T-helper 17 cell (primary cell): Measurements from ENCODE around the gene CMC1. TPM values are rescaled to one million over a fixed set of nuclear protein-coding genes. Genes with fewer than 3 reads are reported as not detected.

Experiments
- ATAC-seq: fragments of 150-1000 bp; cut with Tn5 transposase; 2 replicates; pipeline ENCODE4 v1.10.0; 2021; ENCODE audit warnings: mild to moderate bottlenecking, moderate library complexity
- DNase-seq, 3 donors: peaks; one replicate each; pipeline versions ENCODE4 v3.0.0 to v3.0.0-alpha.2; 2020 to 2021
- H3K9me3 ChIP-seq: one replicate; pipeline ENCODE4 v1.7.0; 2013; ENCODE audit warnings: low read length, mild to moderate bottlenecking; ENCODE audit not compliant: control insufficient read depth, poor library complexity, severe bottlenecking
- H3K27ac Mint-ChIP-seq: one replicate; pipeline ENCODE4 v1.8.0; 2022; ENCODE audit warnings: mild to moderate bottlenecking, moderate library complexity, mixed read lengths
- H3K27me3 Mint-ChIP-seq: one replicate; pipeline ENCODE4 v1.8.0; 2022; ENCODE audit warnings: mixed read lengths
- H3K36me3 Mint-ChIP-seq: one replicate; pipeline ENCODE4 v1.8.0; 2022; ENCODE audit warnings: low read depth, mixed read lengths
- H3K4me1 Mint-ChIP-seq: one replicate; pipeline ENCODE4 v1.8.0; 2022; ENCODE audit warnings: mild to moderate bottlenecking, mixed read lengths
- H3K4me3 Mint-ChIP-seq: one replicate; pipeline ENCODE4 v1.8.0; 2022; ENCODE audit warnings: mild to moderate bottlenecking, moderate library complexity, mixed read lengths
- total RNA-seq, 4 donors: library from RNA in 2 of 4; stranded (reverse) in 2 of 4; gene quantifications; one replicate each; pipeline ENCODE4 v1.2.3 and lab custom pipeline; 2022 to 2026

CMC1 gene
- total RNA-seq, 2 donors from 2014 or later = 5.4 to 8.3 TPM

DNA sequence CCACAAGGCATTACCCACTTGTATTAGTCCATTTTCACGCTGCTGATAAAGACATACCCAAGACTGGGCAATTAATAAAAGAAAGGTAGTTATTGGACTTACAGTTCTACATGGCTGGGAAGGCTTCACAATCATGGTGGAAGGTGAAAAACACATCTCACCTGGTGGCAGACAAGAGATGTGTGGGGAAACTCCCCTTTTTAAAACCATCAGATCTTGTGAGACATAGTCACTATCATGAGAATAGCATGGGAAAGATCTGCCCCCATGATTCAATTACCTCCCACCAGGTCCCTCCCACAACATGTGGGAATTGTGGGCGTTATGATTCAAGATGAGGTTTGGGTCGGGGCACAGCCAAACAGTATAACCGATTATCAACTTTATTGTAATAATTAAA lies 17.0 kb upstream of the CMC1 start:
- no peak overlapping the region for H3K27ac Mint-ChIP-seq
- peaks cover 2% of the 10 kb centered on the region for H3K4me1 Mint-ChIP-seq
- H3K27me3 Mint-ChIP-seq = no peaks in the 10 kb centered on the region
- DNase-seq = no peak
- H3K9me3 ChIP-seq = no peaks in the 10 kb centered on the region
- H3K36me3 Mint-ChIP-seq = no peaks in the 10 kb centered on the region
- H3K4me3 Mint-ChIP-seq = no peak overlapping the region
- no peak for ATAC-seq

DNA sequence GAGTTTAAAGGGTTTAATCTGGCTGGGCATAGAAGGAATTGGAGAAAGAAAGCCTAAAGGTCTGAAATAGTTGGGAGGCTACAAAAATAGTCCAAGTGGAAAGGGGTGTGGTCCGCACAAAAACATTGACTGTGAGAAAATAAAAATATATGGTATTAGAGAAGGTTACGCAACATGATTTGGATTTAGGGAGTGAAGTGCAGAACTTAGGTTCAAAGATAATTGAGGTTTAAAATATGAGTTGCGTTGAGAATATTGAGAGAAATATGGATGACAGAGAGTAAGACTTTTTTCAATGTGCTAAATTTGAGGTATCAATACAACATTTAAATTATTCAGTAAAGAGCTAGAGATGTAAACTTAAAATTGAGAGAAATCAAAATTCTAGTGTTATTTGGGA lies 15.4 kb upstream of the CMC1 start:
- Mint-ChIP-seq H3K36me3 (no peaks in the 10 kb centered on the region), H3K4me1 (peaks cover 2% of the 10 kb centered on the region), H3K27ac (no peak overlapping the region), H3K4me3 (no peak overlapping the region), H3K27me3 (no peaks in the 10 kb centered on the region)
- no peak for DNase-seq
- no peaks in the 10 kb centered on the region for H3K9me3 ChIP-seq
- no peak for ATAC-seq

GRCh38 chr3:28228623-28229022 lies 12.8 kb upstream of the CMC1 start:
- H3K4me3 Mint-ChIP-seq = no peak overlapping the region
- no peaks in the 10 kb centered on the region for H3K27me3 Mint-ChIP-seq
- H3K9me3 ChIP-seq = no peaks in the 10 kb centered on the region
- H3K36me3 Mint-ChIP-seq = no peaks in the 10 kb centered on the region
- DNase-seq (no peak), ATAC-seq (no peak)
- H3K4me1 Mint-ChIP-seq = no peaks in the 10 kb centered on the region
- H3K27ac Mint-ChIP-seq = no peak overlapping the region

DNA sequence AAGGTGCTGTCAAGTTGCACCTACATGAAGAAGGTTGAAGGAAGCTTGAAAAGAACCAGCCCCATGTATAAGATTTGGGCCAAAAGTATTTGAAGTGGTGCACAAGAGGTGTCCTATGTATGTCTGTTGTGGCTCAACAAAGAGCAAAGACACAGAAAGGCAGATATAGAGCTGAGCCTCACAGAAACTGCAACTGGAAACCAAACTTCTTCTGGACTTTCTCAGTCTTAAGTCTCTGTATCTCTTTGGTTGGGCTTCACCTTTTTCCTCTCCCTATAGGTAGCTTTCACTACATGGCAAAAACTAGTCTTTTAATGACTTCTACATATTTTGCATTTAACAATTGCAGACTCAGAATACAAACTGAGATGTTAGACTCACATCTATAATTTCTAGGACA lies 8.8 kb upstream of the CMC1 start:
- DNase-seq = no peak
- Mint-ChIP-seq H3K27me3 (no peaks in the 10 kb centered on the region), H3K4me3 (no peak overlapping the region), H3K4me1 (peaks cover 2% of the 10 kb centered on the region), H3K36me3 (no peaks in the 10 kb centered on the region), H3K27ac (no peak overlapping the region)
- no peak for ATAC-seq
- no peaks in the 10 kb centered on the region for H3K9me3 ChIP-seq

- ATAC-seq (no peak), DNase-seq (no peak)
- Mint-ChIP-seq H3K27ac (no peak overlapping the region), H3K4me3 (no peak overlapping the region), H3K36me3 (peaks cover 2% of the 10 kb centered on the region), H3K27me3 (no peaks in the 10 kb centered on the region), H3K4me1 (peaks cover 7% of the 10 kb centered on the region)
- H3K9me3 ChIP-seq = no peaks in the 10 kb centered on the region
These were observed 7.0 kb upstream of the CMC1 start for GRCh38 chr3:28234454-28234853.

DNA sequence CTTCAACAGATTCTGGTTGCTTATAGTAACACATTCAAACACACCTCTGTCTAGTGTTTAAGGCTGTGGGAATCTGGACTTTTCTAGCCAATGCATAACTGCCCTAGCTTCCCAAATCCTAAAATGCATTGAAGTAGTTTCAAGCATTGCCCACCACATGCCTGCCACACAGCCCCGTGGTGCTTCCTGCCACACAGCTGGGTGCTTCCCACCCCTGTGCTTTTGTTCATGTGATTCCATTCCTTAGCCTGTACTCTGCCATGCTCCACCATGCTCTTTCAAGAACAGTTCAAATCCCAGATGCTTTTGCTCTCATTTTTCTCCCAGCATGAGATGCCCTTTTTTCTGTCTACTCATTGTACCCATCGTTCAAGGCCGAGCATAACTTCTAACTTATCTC lies 2.3 kb upstream of the CMC1 start:
- ATAC-seq = no peak
- no peaks in the 10 kb centered on the region for H3K9me3 ChIP-seq
- no peaks in the 10 kb centered on the region for H3K27me3 Mint-ChIP-seq
- no peak overlapping the region for H3K27ac Mint-ChIP-seq
- DNase-seq = no peak
- H3K4me3 Mint-ChIP-seq = no peak overlapping the region
- peaks cover 29% of the 10 kb centered on the region for H3K4me1 Mint-ChIP-seq
- peaks cover 4% of the 10 kb centered on the region for H3K36me3 Mint-ChIP-seq

DNA sequence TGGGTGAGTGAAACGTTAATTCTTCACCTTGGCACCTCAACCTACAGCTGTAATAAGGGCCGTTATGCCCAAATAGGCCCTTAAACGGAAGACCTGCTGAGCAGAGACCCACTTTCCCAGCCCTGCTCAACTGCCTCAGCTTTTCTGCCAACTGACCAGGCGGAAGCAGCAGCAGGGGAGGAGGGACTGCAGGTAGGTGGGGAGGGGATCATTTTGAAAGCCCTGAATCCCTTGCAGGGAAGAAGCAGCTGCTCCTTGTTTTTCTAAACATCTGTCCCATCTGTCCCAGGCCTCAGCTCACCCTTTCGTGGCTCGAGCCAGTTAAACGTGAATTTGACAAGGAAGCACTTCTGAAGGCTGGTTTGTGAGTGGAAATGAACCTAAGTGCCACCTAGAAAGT lies 978 bp upstream of the CMC1 start:
- Mint-ChIP-seq H3K27me3 (no peaks in the 10 kb centered on the region), H3K27ac (no peak overlapping the region), H3K4me3 (peak overlapping the region; percentile 92), H3K4me1 (peaks cover 38% of the 10 kb centered on the region), H3K36me3 (peaks cover 4% of the 10 kb centered on the region)
- H3K9me3 ChIP-seq = no peaks in the 10 kb centered on the region
- no peak for ATAC-seq
- DNase-seq = no peak

DNA sequence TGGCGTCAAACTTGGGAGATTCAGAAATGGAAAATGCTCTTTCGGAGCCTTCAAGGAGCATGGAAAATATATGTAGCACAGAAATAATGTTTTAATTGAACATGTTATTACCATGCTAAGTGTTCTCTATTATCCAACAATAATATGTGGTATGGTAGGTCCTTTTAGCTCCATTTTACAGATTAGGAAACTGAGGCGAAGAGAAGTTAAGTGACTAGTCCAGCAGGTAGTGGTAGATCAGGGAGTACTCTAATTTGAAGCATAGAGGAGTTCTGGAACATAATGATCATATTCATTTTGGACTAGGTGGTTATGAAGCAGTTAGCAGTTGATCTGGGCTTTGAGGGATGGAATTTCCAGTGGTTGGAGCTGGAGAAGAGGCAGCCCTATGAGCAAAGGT lies 1.1 kb downstream of the CMC1 start:
- DNase-seq = no peak
- Mint-ChIP-seq H3K36me3 (peaks cover 4% of the 10 kb centered on the region), H3K27me3 (no peaks in the 10 kb centered on the region), H3K4me3 (peak overlapping the region; percentile 92), H3K4me1 (peaks cover 47% of the 10 kb centered on the region), H3K27ac (no peak overlapping the region)
- H3K9me3 ChIP-seq = no peaks in the 10 kb centered on the region
- no peak for ATAC-seq

DNA sequence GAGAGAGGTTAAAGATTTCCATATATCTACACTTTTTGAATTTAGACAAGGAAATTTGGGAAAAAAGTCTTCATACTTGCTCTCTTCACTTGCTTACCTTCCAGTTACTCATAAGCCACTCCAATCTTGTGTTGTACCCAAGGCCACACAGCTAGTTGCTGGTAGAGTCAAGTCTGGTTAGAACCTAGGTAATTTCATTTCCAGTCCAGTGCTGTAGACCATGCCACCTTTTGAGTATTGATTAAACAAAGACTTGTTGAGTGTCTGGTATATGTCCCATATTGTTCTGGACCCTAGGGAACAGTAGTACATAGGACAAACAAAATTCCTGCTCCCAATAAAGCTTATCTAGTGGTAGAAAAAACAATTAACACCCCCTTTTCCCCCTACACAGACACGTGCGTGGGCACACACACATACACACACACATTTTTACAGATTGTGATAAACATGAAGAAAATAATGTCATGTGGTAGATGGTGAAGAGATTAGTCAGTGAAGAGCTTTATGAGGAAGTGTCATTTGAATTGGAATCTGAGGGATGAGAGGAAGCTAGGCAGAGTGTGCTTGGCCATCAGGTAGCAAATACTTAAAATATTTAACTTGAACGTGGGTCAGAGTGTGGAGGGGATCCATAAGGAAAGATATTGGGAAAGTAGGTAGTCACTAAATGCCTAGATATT lies 2.1 kb downstream of the CMC1 start:
- H3K4me3 Mint-ChIP-seq = peak overlapping the region; percentile 0
- H3K27ac Mint-ChIP-seq = peak overlapping the region; percentile 10
- H3K4me1 Mint-ChIP-seq = peaks cover 50% of the 10 kb centered on the region
- H3K36me3 Mint-ChIP-seq = peaks cover 4% of the 10 kb centered on the region
- DNase-seq = no peak
- no peak for ATAC-seq
- H3K9me3 ChIP-seq = no peaks in the 10 kb centered on the region
- H3K27me3 Mint-ChIP-seq = no peaks in the 10 kb centered on the region

DNA sequence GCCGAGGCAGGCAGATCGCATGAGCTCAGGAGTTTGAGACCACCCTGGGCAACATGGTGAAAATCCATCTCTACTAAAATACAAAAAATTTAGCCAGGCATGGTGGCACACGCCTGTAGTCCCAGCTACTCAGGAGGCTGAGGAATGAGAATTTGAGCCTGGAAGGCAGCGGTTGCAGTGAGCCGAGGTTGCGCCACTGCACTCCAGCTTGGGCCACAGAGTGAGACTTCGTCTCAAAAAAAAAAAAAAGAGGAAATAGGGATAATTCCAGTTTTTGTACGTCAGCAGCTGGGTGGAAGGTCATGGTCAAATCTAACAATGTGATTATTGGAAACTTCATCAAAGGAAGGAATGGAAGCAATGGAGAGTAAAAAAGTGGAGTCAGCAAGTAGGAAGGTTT lies 3.1 kb downstream of the CMC1 start:
- no peak for ATAC-seq
- no peak for DNase-seq
- Mint-ChIP-seq H3K27me3 (no peaks in the 10 kb centered on the region), H3K36me3 (peaks cover 2% of the 10 kb centered on the region), H3K27ac (no peak overlapping the region), H3K4me1 (peaks cover 49% of the 10 kb centered on the region), H3K4me3 (no peak overlapping the region)
- H3K9me3 ChIP-seq = no peaks in the 10 kb centered on the region

GRCh38 chr3:28247286-28247685 lies 5.9 kb downstream of the CMC1 start:
- no peaks in the 10 kb centered on the region for H3K9me3 ChIP-seq
- no peak overlapping the region for H3K27ac Mint-ChIP-seq
- no peak for DNase-seq
- peaks cover 2% of the 10 kb centered on the region for H3K36me3 Mint-ChIP-seq
- peaks cover 50% of the 10 kb centered on the region for H3K4me1 Mint-ChIP-seq
- no peak overlapping the region for H3K4me3 Mint-ChIP-seq
- no peak for ATAC-seq
- H3K27me3 Mint-ChIP-seq = no peaks in the 10 kb centered on the region

DNA sequence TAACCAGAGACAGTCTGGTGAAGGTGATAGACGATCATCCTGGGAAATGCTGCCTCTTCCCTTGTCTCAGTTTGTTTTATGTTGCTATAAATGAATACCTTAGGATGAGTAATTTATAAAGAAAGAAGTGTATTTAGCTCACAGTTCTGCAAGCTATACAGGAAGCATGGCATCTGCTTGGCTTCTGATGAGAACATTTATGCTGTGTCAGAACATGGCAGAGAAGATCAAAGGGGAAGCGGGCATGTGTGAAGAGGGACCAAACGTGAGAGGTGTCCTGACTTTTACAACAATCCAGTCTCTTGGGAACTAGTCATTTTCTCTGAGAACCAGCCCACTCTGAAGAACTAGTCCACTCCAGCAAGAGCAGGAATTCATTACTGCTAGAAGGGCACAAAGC lies 9.6 kb downstream of the CMC1 start:
- Mint-ChIP-seq H3K27ac (no peak overlapping the region), H3K36me3 (peaks cover 6% of the 10 kb centered on the region), H3K4me1 (peaks cover 37% of the 10 kb centered on the region), H3K27me3 (no peaks in the 10 kb centered on the region), H3K4me3 (no peak overlapping the region)
- ATAC-seq (no peak), DNase-seq (no peak)
- H3K9me3 ChIP-seq = no peaks in the 10 kb centered on the region

- no peak for DNase-seq
- Mint-ChIP-seq H3K4me1 (peaks cover 30% of the 10 kb centered on the region), H3K4me3 (no peak overlapping the region), H3K27ac (no peak overlapping the region), H3K36me3 (peaks cover 6% of the 10 kb centered on the region), H3K27me3 (no peaks in the 10 kb centered on the region)
- ATAC-seq = peak; percentile 47
- no peaks in the 10 kb centered on the region for H3K9me3 ChIP-seq
These were observed 10.6 kb downstream of the CMC1 start for GRCh38 chr3:28252001-28252431.

- DNase-seq (no peak), ATAC-seq (no peak)
- no peaks in the 10 kb centered on the region for H3K27me3 Mint-ChIP-seq
- no peak overlapping the region for H3K27ac Mint-ChIP-seq
- H3K4me3 Mint-ChIP-seq = no peak overlapping the region
- no peaks in the 10 kb centered on the region for H3K9me3 ChIP-seq
- peaks cover 6% of the 10 kb centered on the region for H3K36me3 Mint-ChIP-seq
- peaks cover 23% of the 10 kb centered on the region for H3K4me1 Mint-ChIP-seq
These were observed 11.8 kb downstream of the CMC1 start for GRCh38 chr3:28253040-28253715.
